HG03521 (cell line): Measurements from ENCODE around the gene RPL12.
"Not testable (repeated sequence)": the region's sequence is repeated elsewhere in the genome, so short reads cannot be mapped to it uniquely, and the experiment has no call there.

Experiments
- ATAC-seq: cut with Tn5 transposase; IDR thresholded peaks from one replicate; pipeline ENCODE4 v1.9.1; 2021; ENCODE audit warnings: mild to moderate bottlenecking, moderate library complexity; ENCODE audit not compliant: unreplicated experiment

RPL12 gene

GRCh38 chr9:127470662-127471061 is 19.5 kb upstream of the RPL12 start:
- no peak for ATAC-seq

- ATAC-seq = no peak
These were observed 16.4 kb upstream of the RPL12 start for GRCh38 chr9:127467621-127468020.

GRCh38 chr9:127466407-127466917 is 15.3 kb upstream of the RPL12 start:
- not testable (repeated sequence) for ATAC-seq

- ATAC-seq = no peak
These were observed 12.7 kb upstream of the RPL12 start for GRCh38 chr9:127463911-127464310.

- no peak for ATAC-seq
These were observed 12.2 kb upstream of the RPL12 start for GRCh38 chr9:127463382-127463781.

GRCh38 chr9:127458921-127459320 is 7.7 kb upstream of the RPL12 start:
- no peak for ATAC-seq

- no peak for ATAC-seq
These were observed 6.1 kb upstream of the RPL12 start for GRCh38 chr9:127457191-127457878.

- ATAC-seq = no peak
These were observed 4.3 kb upstream of the RPL12 start for GRCh38 chr9:127455324-127455992.

GRCh38 chr9:127452691-127453090 is 1.5 kb upstream of the RPL12 start:
- ATAC-seq = no peak

GRCh38 chr9:127451858-127452656 is 851 bp upstream of the RPL12 start:
- no peak for ATAC-seq

- ATAC-seq = peak; percentile 4
These were observed 327 bp upstream of the RPL12 start for GRCh38 chr9:127451608-127451857.

GRCh38 chr9:127450243-127450760 is 904 bp downstream of the RPL12 start:
- no peak for ATAC-seq

- no peak for ATAC-seq
These were observed 1.8 kb downstream of the RPL12 start for GRCh38 chr9:127449332-127449966.

GRCh38 chr9:127448112-127448805 is 2.9 kb downstream of the RPL12 start:
- ATAC-seq = no peak

- ATAC-seq = no peak
These were observed 3.6 kb downstream of the RPL12 start for GRCh38 chr9:127447416-127448111.

GRCh38 chr9:127446713-127447415 is 4.3 kb downstream of the RPL12 start:
- no peak for ATAC-seq

GRCh38 chr9:127445851-127446712 is 5.1 kb downstream of the RPL12 start:
- no peak for ATAC-seq
